Panc1 (cell line): ENCODE data around the gene DTNB. TPM values are rescaled to one million over a fixed set of nuclear protein-coding genes. Genes with fewer than 3 reads are reported as not detected.
A peak's percentile ranks its signal among the peaks of the same experiment; 100 is the strongest.

Source experiments
- ATAC-seq: fragments of 200-7000 bp; cut with Tn5 transposase; 2 replicates; pipeline ENCODE4 v1.9.1; 2020; ENCODE audit warnings: mild to moderate bottlenecking, moderate library complexity
- BruUV-seq: library from RNA; stranded (reverse); fragments of 400-500 nt; replicated peaks from 2 replicates; lab custom pipeline; 2021; lab: Mats Ljungman, UMichigan
- CTCF ChIA-PET: fragments of 300-600 bp; sonication (Branson Sonifier 250); formaldehyde crosslinking; loops from one replicate; lab custom pipeline; 2022; ENCODE audit warnings: antibody characterized with exemption; lab: Charles Lee
- POLR2A ChIA-PET: fragments of 300-600 bp; sonication (Branson Sonifier 250); formaldehyde crosslinking; loops from one replicate; lab custom pipeline; 2022; ENCODE audit warnings: antibody characterized with exemption; lab: Charles Lee
- DNase-seq: peaks from one replicate; pipeline ENCODE4 v3.0.0-alpha.2; 2010; ENCODE audit warnings: low read depth, low spot score
- H3K27ac ChIP-seq: 2 replicates; pipeline ENCODE4 v1.5.1; 2011; ENCODE audit warnings: mild to moderate bottlenecking, low read length, inconsistent platforms
- H3K27me3 ChIP-seq: fragments of 200-500 bp; sonication (Bioruptor generic); 2 replicates; pipeline ENCODE4 v1.6.0; 2014; ENCODE audit warnings: low read length, inconsistent platforms; ENCODE audit not compliant: control insufficient read depth, insufficient read depth
- H3K36me3 ChIP-seq: fragments of 200-500 bp; sonication (Bioruptor generic); 2 replicates; pipeline ENCODE4 v1.5.1; 2014; ENCODE audit warnings: inconsistent platforms, mild to moderate bottlenecking, low read length, moderate library complexity; ENCODE audit not compliant: control insufficient read depth, insufficient read depth
- H3K4me1 ChIP-seq: 2 replicates; pipeline ENCODE4 v1.5.1; 2011; ENCODE audit warnings: inconsistent platforms, mild to moderate bottlenecking, low read length, moderate library complexity; ENCODE audit not compliant: control insufficient read depth, insufficient read depth
- H3K4me3 ChIP-seq, 2 experiments: 2 replicates each; pipeline ENCODE4 v1.5.1; 2011 to 2012; ENCODE audit warnings: low read depth in 2 of 2, low read length in 2 of 2, mild to moderate bottlenecking in 2 of 2, inconsistent platforms in 1 of 2, moderate library complexity in 1 of 2
- H3K9me3 ChIP-seq: fragments of 200-500 bp; sonication (Bioruptor generic); 2 replicates; pipeline ENCODE4 v1.5.1; 2014; ENCODE audit warnings: low read depth, mild to moderate bottlenecking, inconsistent platforms, low read length, moderate library complexity; ENCODE audit not compliant: control insufficient read depth, insufficient read depth
- CTCF ChIP-seq: fragments of 450-650 bp; IDR thresholded peaks from 2 replicates; pipeline ENCODE4 v1.5.1; 2017; ENCODE audit warnings: mild to moderate bottlenecking
- POLR2AphosphoS5 ChIP-seq: IDR thresholded peaks from 2 replicates; pipeline ENCODE4 v1.6.1; 2012; ENCODE audit warnings: mild to moderate bottlenecking, low read depth, low read length, moderate library complexity
- REST ChIP-seq, 2 experiments: IDR thresholded peaks; 2 replicates each; pipeline ENCODE4 v1.6.1; 2011 to 2012; ENCODE audit warnings: low read depth in 2 of 2, control low read depth in 1 of 2, low read length in 1 of 2, mild to moderate bottlenecking in 1 of 2, moderate library complexity in 1 of 2; ENCODE audit not compliant: insufficient read depth in 1 of 2
- SIN3A ChIP-seq: IDR thresholded peaks from 2 replicates; pipeline ENCODE4 v1.6.1; 2012; ENCODE audit warnings: low read depth, mild to moderate bottlenecking, low read length, moderate library complexity, borderline replicate concordance; ENCODE audit not compliant: insufficient read depth
- TCF7L2 ChIP-seq: IDR thresholded peaks from 2 replicates; pipeline ENCODE4 v1.6.1; 2011; ENCODE audit warnings: mild to moderate bottlenecking, low read depth, low read length, inconsistent platforms
- in situ Hi-C: cut with HindIII; loops from 2 replicates; pipeline ENCODE4 v1.10.0; 2016; ENCODE audit warnings: low sequenced_read_pairs, low pct_unique_long_range_greater_than_20kb
- intact Hi-C: fragments of 100-400 bp; cut with micrococcal nuclease; formaldehyde crosslinking; loops from one replicate; pipeline ENCODE4 v1.10.0; 2022; ENCODE audit not compliant: unreplicated experiment
- total RNA-seq: library from RNA; stranded (reverse); gene quantifications from one replicate; pipeline ENCODE4 v1.2.1, GENCODE V29; 2021; ENCODE audit not compliant: unreplicated experiment

Gene DTNB
- total RNA-seq, 1 experiment from 2014 or later, result 37.8 TPM

- Histone ChIP-seq H3K36me3 (no peaks in the 10 kb centered on the region), H3K4me3 (no peak overlapping the region), H3K9me3 (no peaks in the 10 kb centered on the region), H3K27ac (no peak overlapping the region), H3K27me3 (peaks cover 3% of the 10 kb centered on the region), H3K4me1 (no peaks in the 10 kb centered on the region)
- ATAC-seq, result no peak
- TF ChIP-seq CTCF, result no peak
- no peak for TF ChIP-seq REST (IDR thresholded peaks at IDR 0.05; ENCODE audit: insufficient read depth in 1 of 2, low read depth in 2 of 2, low read length in 1 of 2)
- TF ChIP-seq TCF7L2, result no peak
- TF ChIP-seq SIN3A, result no peak
- no peak for TF ChIP-seq POLR2AphosphoS5
- in situ Hi-C loops, result no loop called here
- BruUV-seq, result no TSS peak
- ChIA-PET POLR2A (no interaction called here), CTCF (no interaction called here)
- DNase-seq, result no peak
- intact Hi-C loops, result no loop called here
These were observed 48.8 kb upstream of the DTNB start for GRCh38 chr2:25722224-25722623.

DNA sequence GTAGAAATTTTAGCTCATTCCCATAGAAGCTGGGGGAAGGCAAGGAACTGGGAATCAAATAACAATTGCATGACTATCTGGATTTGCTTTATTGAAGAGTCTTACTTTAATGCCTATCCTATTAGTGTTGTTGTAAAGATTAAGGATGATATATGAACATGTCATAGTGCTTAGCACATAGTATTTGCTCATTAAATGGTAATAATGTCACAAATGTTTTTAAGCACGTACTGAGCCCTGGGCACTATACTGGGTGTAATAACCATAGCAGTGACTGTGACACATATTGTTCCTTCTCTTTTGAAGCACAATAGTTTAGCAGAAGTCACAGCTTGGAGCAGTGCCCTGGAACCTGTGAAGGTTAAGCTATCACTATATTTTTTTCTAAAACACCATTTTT is 47.2 kb upstream of the DTNB start:
- Histone ChIP-seq H3K36me3 (no peaks in the 10 kb centered on the region), H3K27ac (no peak overlapping the region), H3K27me3 (peaks cover 3% of the 10 kb centered on the region), H3K4me3 (no peak overlapping the region), H3K4me1 (no peaks in the 10 kb centered on the region), H3K9me3 (no peaks in the 10 kb centered on the region)
- no peak for ATAC-seq
- in situ Hi-C loops (no loop called here), intact Hi-C loops (no loop called here)
- CTCF ChIA-PET, result no interaction called here
- POLR2A ChIA-PET, result no interaction called here
- BruUV-seq, result no TSS peak
- DNase-seq, result no peak
- TF ChIP-seq POLR2AphosphoS5, result no peak

DNA sequence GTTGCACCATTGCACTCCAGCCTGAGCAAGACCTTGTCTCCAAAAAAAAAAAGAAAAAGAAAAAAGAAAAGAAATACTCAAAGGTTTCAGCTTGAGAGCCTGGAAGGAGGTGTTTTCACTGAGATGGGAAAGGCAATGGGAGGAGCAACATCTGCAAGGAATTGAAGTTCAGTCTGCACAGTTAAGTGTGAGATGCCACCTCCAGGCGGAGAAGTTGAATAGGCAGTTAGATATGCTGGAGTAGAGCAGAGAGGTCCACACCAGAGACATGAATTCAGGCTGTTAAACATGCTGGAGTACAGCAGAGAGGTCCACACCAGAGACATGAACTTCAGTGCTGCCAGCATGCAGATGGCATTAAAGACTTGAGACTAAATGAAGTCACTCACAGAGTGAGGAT is 41.4 kb upstream of the DTNB start:
- intact Hi-C loops (no loop called here), in situ Hi-C loops (no loop called here)
- Histone ChIP-seq H3K4me3 (no peak overlapping the region), H3K9me3 (no peaks in the 10 kb centered on the region), H3K27me3 (no peaks in the 10 kb centered on the region), H3K27ac (no peak overlapping the region), H3K4me1 (no peaks in the 10 kb centered on the region), H3K36me3 (no peaks in the 10 kb centered on the region)
- CTCF ChIA-PET, result no interaction called here
- POLR2A ChIA-PET, result interaction anchor here (0.7 kb wide), 1 partner anchor 662 kb away, joined by 6 read pairs; no protein-coding TSS in a partner anchor
- ATAC-seq (peak; percentile 83), DNase-seq (no peak)
- no peak for TF ChIP-seq POLR2AphosphoS5
- TF ChIP-seq CTCF, result no peak; the same call in 1 of the 2 replicates
- no peak for TF ChIP-seq REST (IDR thresholded peaks at IDR 0.05; ENCODE audit: insufficient read depth in 1 of 2, low read depth in 2 of 2, low read length in 1 of 2)
- no peak for TF ChIP-seq TCF7L2
- no peak for TF ChIP-seq SIN3A
- no TSS peak for BruUV-seq
